GM12873 (cell line): ENCODE measurements around the gene TOR2A.

ENCODE experiments used
- CTCF ChIP-seq: IDR thresholded peaks from 2 replicates; pipeline ENCODE4 v1.5.1; 2012; ENCODE audit warnings: low read depth, mild to moderate bottlenecking, moderate library complexity, low read length, control low read depth; ENCODE audit not compliant: insufficient read depth; ENCODE audit errors: missing control alignments

TOR2A gene

DNA sequence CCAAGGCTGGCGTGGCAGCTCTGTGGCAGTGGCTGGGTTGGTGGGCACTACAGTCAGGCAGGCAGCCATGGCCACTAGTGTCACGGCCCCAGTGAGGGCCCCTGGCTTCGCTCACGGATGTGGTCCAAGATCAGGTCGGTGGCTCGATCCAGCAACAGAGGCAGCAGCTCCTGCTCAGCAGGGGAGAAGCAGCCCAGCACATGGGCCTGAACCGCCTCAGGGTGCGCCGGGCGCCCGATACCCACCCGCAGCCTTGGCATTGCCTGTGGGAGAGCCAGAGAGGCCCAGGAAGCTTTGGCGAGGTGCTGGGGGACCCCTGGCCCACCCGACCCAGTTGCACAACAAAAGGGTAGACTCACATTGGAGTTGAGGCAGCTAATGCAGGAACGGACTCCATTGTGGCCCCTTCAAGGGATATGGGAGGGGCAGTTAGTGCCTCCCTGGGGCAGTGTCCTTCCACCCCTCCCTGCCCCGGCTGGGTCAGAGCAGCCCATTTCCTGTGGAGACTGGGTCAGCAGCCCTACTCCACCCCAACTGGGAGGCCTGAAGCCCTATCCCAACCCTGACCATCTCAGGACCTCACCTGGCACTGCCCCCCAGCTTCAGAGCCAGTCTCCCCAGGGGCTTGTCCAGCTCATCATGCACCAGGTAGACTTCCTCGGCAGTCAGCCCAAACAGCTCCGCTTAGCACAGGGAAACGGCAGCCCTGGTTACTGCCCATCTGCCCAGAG is 20.9 kb downstream of the TOR2A start:
- TF ChIP-seq CTCF: no peak

- TF ChIP-seq CTCF: no peak
Measured at GRCh38 chr9:127712867-127713266, 22.2 kb downstream of the TOR2A start.

GRCh38 chr9:127712371-127712770 is 22.7 kb downstream of the TOR2A start:
- no peak for TF ChIP-seq CTCF

DNA sequence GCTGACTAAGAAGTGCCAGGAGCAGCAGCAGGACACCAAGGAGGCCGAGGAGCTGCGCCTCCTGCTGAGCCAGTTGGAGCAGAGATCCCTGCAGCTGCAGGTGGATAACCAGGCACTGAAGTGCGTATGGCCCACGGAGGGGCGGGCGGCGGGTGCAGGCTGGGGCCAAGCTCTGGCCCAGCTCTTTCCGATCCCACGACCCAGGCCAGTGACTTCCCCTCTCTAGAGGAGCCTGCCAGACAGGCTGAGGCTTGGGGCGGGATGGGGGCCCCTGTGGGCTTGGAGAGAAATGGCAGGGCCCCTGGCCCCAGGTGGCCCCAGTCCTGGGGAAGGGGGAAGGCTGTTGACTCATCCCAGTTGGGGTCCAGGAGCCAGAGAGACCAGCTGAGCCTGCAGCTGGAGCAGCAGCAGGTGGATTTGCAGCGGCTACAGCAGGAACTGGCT is 23.2 kb downstream of the TOR2A start:
- TF ChIP-seq CTCF: no peak

- no peak for TF ChIP-seq CTCF
Measured at GRCh38 chr9:127711226-127711701, 23.8 kb downstream of the TOR2A start.

DNA sequence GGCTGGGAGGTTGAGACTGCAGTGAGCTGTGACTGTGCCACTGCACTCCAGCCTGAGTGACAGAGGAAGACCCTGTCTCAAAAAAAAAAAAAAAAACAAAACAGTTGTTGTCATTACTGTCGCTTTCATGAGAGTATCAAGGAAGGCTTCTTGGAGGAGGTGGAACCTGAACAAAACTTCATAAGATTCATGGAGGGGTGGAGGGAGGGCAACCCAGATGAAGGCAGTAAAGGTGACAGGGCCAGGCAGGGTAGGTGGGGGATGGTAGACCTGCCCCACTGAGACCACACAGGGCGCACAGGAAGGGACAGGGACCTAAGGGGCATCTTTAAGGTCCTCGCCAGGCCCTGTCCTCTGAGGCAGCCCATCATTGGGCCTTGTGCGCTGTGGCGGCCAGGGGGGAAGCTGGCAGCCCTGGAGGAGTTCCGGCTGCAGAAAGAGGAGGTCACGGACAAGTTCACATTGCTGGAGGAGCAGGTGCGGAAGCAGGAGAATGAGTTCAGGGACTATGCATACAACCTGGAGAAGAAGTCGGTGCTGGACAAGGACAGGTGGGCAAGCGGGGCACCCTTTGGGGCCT is 24.8 kb downstream of the TOR2A start:
- TF ChIP-seq CTCF: no peak

DNA sequence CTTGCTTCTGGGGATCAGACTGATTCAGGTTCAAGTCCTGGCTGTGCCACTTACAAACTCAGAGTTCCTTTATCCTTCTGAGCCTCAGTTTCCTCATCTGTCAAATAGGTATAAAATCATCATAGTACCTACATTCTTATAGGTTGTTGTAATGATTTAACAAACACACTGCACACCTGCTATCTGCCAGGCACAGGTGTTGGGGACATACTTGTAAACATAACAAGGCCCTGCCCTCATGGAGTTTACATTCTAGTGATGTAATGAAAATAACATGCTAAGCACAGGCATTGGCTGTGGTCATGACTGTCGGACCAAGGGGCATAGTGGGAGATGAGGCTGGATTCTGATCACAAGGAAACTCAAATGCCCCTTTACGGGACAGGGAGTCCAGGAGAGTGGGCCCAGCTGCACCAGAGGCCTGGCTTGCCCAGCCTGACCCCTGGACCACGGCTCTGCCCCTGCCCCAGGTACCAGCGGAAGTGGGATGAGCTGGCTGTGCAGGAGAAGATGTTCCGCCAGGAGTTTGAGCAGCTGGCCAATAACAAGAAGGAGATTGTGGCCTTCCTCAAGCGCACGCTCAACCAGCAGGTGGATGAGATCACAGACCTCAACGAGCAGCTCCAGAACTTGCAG is 26.0 kb downstream of the TOR2A start:
- TF ChIP-seq CTCF: no peak
